Ecto neural progenitor cell (in vitro differentiated cells): ENCODE results near the gene MGAT5.
"Not testable (repeated sequence)": the region's sequence is repeated elsewhere in the genome, so short reads cannot be mapped to it uniquely, and the experiment has no call there.

Source experiments
- DNase-seq: peaks from one replicate; pipeline ENCODE4 v3.0.0-alpha.2; 2018; ENCODE audit warnings: low spot score

MGAT5 gene

GRCh38 chr2:134279417-134279816 is 25.5 kb downstream of the MGAT5 start:
- DNase-seq = no peak

- DNase-seq = no peak
Observed at GRCh38 chr2:134280231-134280630, 26.4 kb downstream of the MGAT5 start.

- no peak for DNase-seq
Observed at GRCh38 chr2:134280726-134281125, 26.9 kb downstream of the MGAT5 start.

GRCh38 chr2:134281815-134282419 is 28.0 kb downstream of the MGAT5 start:
- no peak for DNase-seq

GRCh38 chr2:134282629-134283400 is 28.9 kb downstream of the MGAT5 start:
- DNase-seq = no peak

- no peak for DNase-seq
Observed at GRCh38 chr2:134283661-134284060, 29.8 kb downstream of the MGAT5 start.

GRCh38 chr2:134284119-134284670 is 30.3 kb downstream of the MGAT5 start:
- DNase-seq = no peak

GRCh38 chr2:134287323-134287722 is 33.5 kb downstream of the MGAT5 start:
- DNase-seq = no peak

GRCh38 chr2:134288814-134289213 is 34.9 kb downstream of the MGAT5 start:
- DNase-seq = no peak

- no peak for DNase-seq
Observed at GRCh38 chr2:134289225-134289624, 35.4 kb downstream of the MGAT5 start.

GRCh38 chr2:134290358-134290757 is 36.5 kb downstream of the MGAT5 start:
- DNase-seq = no peak

GRCh38 chr2:134292514-134292913 is 38.6 kb downstream of the MGAT5 start:
- DNase-seq = no peak

GRCh38 chr2:134293719-134294537 is 40.1 kb downstream of the MGAT5 start:
- no peak for DNase-seq

GRCh38 chr2:134294598-134294997 is 40.7 kb downstream of the MGAT5 start:
- not testable (repeated sequence) for DNase-seq

- no peak for DNase-seq
Observed at GRCh38 chr2:134295441-134295840, 41.6 kb downstream of the MGAT5 start.

- no peak for DNase-seq
Observed at GRCh38 chr2:134296301-134296700, 42.4 kb downstream of the MGAT5 start.

- DNase-seq = no peak
Observed at GRCh38 chr2:134299334-134299733, 45.5 kb downstream of the MGAT5 start.

GRCh38 chr2:134300585-134300984 is 46.7 kb downstream of the MGAT5 start:
- no peak for DNase-seq

GRCh38 chr2:134301099-134301927 is 47.4 kb downstream of the MGAT5 start:
- DNase-seq = no peak

- DNase-seq = no peak
Observed at GRCh38 chr2:134301928-134302260, 48.0 kb downstream of the MGAT5 start.

- DNase-seq = no peak
Observed at GRCh38 chr2:134304394-134305108, 50.7 kb downstream of the MGAT5 start.
